Measurements from ENCODE around the gene MIEF2. TPM values are rescaled to one million over a fixed set of nuclear protein-coding genes. Genes with fewer than 3 reads are reported as not detected.

The MIEF2 gene
- polyA plus RNA-seq, 3 donors, result 3.5 to 6.1 (median 4.9) TPM

GRCh38 chr17:18256351-18256750, 4.1 kb upstream of the MIEF2 start:
- intact Hi-C loops (cut with micrococcal nuclease), result loop anchor here in 1 of 2 donors (5.0 kb wide), 1 partner anchor 41 kb away; no protein-coding TSS in a partner anchor
- peaks cover 69% of the 10 kb centered on the region for H4K20me1 ChIP-seq (ENCODE audit: insufficient read depth, low read length)
- H3K27me3 ChIP-seq (ENCODE audit: control insufficient read depth in 2 of 2, insufficient read depth in 2 of 2, low read length in 2 of 2), result no peaks in the 10 kb centered on the region
- Mint-ChIP-seq H3K36me3 (peaks cover 50 to 58% of the 10 kb centered on the region in 2 donors), H3K4me3 (no peak overlapping the region), H3K27ac (peak overlapping the region in 4 of 7 donors; percentile 46 to 100 (median 92)), H3K27me3 (ENCODE audit: low read depth in 3 of 3) (peaks cover 0 to 3% (median 0%) of the 10 kb centered on the region in 3 donors), H3K4me1 (peaks cover 27% of the 10 kb centered on the region), H3K9me3 (no peaks in the 10 kb centered on the region)
- no peak for DNase-seq
- peak overlapping the region in 1 of 2 donors; percentile 95 for H3K27ac ChIP-seq (ENCODE audit: low read depth in 1 of 2, low read length in 2 of 2)
- no peaks in the 10 kb centered on the region for H3K9me3 ChIP-seq (replicated peaks in 1 of 2; ENCODE audit: control insufficient read depth in 1 of 2, insufficient read depth in 1 of 2, low read length in 2 of 2)
- H3K4me3 ChIP-seq (replicated peaks in 1 of 3; ENCODE audit: low read depth in 2 of 3, low read length in 3 of 3), result no peak overlapping the region
- TF ChIP-seq CTCF (IDR thresholded peaks at IDR 0.05), result no peak
- H3K36me3 ChIP-seq (replicated peaks in 1 of 2; ENCODE audit: control insufficient read depth in 1 of 2, insufficient read depth in 2 of 2, low read length in 2 of 2), result peaks cover 53 to 55% of the 10 kb centered on the region in 2 donors
- WGBS (ENCODE audit: insufficient coverage), result 95% methylated on average over 9 of the region's 11 CpGs
- peaks cover 31 to 41% of the 10 kb centered on the region in 2 donors for H3K4me1 ChIP-seq (ENCODE audit: control insufficient read depth in 1 of 2, insufficient read depth in 2 of 2, low read length in 2 of 2)
- H3K79me2 ChIP-seq (ENCODE audit: insufficient read depth, low read length), result peaks cover 41% of the 10 kb centered on the region
- H2AFZ ChIP-seq (ENCODE audit: insufficient read depth, low read depth, low read length, poor library complexity, severe bottlenecking), result no peak overlapping the region
- H3K4me2 ChIP-seq (replicated peaks; ENCODE audit: extremely low read depth, low read length, poor library complexity, severe bottlenecking), result peak overlapping the region; percentile 92
- no peak overlapping the region for H3K9ac ChIP-seq (ENCODE audit: insufficient read depth, low read length, poor library complexity, severe bottlenecking)

- Histone ChIP-seq H3K9ac (ENCODE audit: insufficient read depth, low read length, poor library complexity, severe bottlenecking) (no peak overlapping the region), H3K4me3 (replicated peaks in 1 of 3; ENCODE audit: low read depth in 2 of 3, low read length in 3 of 3) (peak overlapping the region in 1 of 3 experiments; percentile 82), H3K27ac (ENCODE audit: low read depth in 1 of 2, low read length in 2 of 2) (peak overlapping the region in 1 of 2 donors; percentile 95), H3K4me1 (ENCODE audit: control insufficient read depth in 1 of 2, insufficient read depth in 2 of 2, low read length in 2 of 2) (peaks cover 35 to 46% of the 10 kb centered on the region in 2 donors), H3K9me3 (replicated peaks in 1 of 2; ENCODE audit: control insufficient read depth in 1 of 2, insufficient read depth in 1 of 2, low read length in 2 of 2) (no peaks in the 10 kb centered on the region), H3K79me2 (ENCODE audit: insufficient read depth, low read length) (peaks cover 45% of the 10 kb centered on the region), H3K4me2 (replicated peaks; ENCODE audit: extremely low read depth, low read length, poor library complexity, severe bottlenecking) (peak overlapping the region; percentile 92), H2AFZ (ENCODE audit: insufficient read depth, low read depth, low read length, poor library complexity, severe bottlenecking) (no peak overlapping the region), H4K20me1 (ENCODE audit: insufficient read depth, low read length) (peaks cover 64% of the 10 kb centered on the region), H3K27me3 (ENCODE audit: control insufficient read depth in 2 of 2, insufficient read depth in 2 of 2, low read length in 2 of 2) (no peaks in the 10 kb centered on the region), H3K36me3 (replicated peaks in 1 of 2; ENCODE audit: control insufficient read depth in 1 of 2, insufficient read depth in 2 of 2, low read length in 2 of 2) (peaks cover 49 to 51% of the 10 kb centered on the region in 2 donors)
- WGBS (ENCODE audit: insufficient coverage), result 91% methylated on average over 1 of the region's 7 CpGs
- Mint-ChIP-seq H3K27ac (peak overlapping the region; percentile 31 to 100 (median 99)), H3K4me1 (peaks cover 31% of the 10 kb centered on the region), H3K36me3 (peaks cover 46 to 54% of the 10 kb centered on the region in 2 donors), H3K9me3 (no peaks in the 10 kb centered on the region), H3K27me3 (ENCODE audit: low read depth in 3 of 3) (peaks cover 0 to 2% (median 0%) of the 10 kb centered on the region in 3 donors), H3K4me3 (peak overlapping the region; percentile 60 to 95)
- DNase-seq, result no peak
- TF ChIP-seq CTCF (IDR thresholded peaks at IDR 0.05), result no peak
- intact Hi-C loops (cut with micrococcal nuclease), result loop anchor here in 1 of 2 donors (5.0 kb wide), 1 partner anchor 41 kb away; no protein-coding TSS in a partner anchor
These were observed 3.7 kb upstream of the MIEF2 start for GRCh38 chr17:18256776-18257175.
